Suprapubic skin (tissue), 3 donors: ENCODE measurements around the gene ZNRF3.

Experiments used
- CTCF ChIP-seq, 2 donors: fragments of 200-600 bp in 1 of 2; fragments of 450-650 bp in 1 of 2; sonication (generic) in 1 of 2; IDR thresholded peaks; one replicate each; pipeline ENCODE4 v1.5.1; 2016 to 2019; ENCODE audit warnings: antibody characterized with exemption in 2 of 2, mild to moderate bottlenecking in 1 of 2, moderate library complexity in 1 of 2
- POLR2A ChIP-seq, 2 donors: fragments of 450-650 bp; IDR thresholded peaks; one replicate each; pipeline ENCODE4 v1.6.1; 2017; ENCODE audit warnings: antibody characterized with exemption in 2 of 2, mild to moderate bottlenecking in 2 of 2, moderate library complexity in 2 of 2

GRCh38 chr22:29009148-29009547, 125.8 kb downstream of the ZNRF3 start:
- TF ChIP-seq CTCF (IDR thresholded peaks at IDR 0.05) (no peak), POLR2A (IDR thresholded peaks at IDR 0.05) (no peak)
